CD4-positive, alpha-beta T cell treated with Interleukin-4 for 4 hours (primary cell): Measurements from ENCODE around the gene MAP3K19.
A peak's percentile ranks its signal among the peaks of the same experiment; 100 is the strongest.

Experiments
- DNase-seq: peaks from one replicate; pipeline ENCODE4 v3.0.0-alpha.2; 2020

Gene MAP3K19

DNA sequence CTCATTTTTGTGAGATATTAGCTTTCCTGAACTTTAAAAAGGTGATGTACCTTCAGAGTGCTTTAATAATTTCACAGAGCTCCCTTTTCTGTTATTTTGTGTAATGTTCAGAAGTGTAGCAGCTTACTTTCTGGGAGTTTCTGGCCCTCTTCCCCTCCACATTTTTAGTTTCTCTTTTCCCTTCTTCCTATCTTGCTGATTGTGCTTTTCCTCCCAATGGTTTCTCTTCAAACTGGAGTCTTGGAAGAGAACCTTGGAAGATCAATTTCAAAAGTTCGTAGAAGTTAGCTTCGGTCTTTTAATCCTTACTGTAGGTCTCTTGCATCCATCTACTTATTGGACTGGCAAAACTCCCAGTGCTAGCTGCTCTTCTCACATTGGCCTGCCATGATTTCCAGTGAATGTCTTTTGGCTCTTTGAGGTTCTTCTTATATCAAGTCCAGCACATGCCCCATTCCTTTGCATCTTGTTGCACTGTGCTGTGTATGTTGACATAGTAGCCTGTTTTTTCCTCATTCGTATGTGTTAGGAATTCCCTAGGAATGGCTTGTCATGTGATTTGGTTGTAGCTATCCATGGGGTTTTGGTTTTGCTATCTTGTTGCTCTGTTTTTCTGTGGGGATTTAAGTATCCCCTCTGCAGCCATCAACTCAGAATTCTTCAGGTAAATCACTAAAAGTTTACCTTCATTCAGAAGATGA lies 120.9 kb downstream of the MAP3K19 start:
- DNase-seq, result no peak

DNA sequence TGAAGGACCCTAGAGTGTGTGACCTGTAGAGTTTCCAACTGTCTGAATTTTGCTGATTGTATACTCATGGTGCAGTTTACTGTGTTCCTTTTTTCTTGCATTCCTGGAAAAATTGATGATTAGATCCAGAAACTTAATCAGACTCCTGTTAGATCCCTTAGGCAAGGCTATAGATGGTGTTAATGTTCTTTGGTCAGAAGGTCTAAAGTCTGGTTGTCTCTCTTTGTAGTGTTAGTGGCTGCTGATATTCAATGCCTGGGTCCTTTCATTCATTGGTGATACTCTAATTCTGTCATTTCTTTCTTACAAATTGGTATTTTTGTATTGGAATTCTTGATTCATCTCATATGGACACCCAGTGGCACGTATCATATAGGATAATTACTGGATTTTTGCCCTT lies 122.3 kb downstream of the MAP3K19 start:
- DNase-seq, result no peak

DNA sequence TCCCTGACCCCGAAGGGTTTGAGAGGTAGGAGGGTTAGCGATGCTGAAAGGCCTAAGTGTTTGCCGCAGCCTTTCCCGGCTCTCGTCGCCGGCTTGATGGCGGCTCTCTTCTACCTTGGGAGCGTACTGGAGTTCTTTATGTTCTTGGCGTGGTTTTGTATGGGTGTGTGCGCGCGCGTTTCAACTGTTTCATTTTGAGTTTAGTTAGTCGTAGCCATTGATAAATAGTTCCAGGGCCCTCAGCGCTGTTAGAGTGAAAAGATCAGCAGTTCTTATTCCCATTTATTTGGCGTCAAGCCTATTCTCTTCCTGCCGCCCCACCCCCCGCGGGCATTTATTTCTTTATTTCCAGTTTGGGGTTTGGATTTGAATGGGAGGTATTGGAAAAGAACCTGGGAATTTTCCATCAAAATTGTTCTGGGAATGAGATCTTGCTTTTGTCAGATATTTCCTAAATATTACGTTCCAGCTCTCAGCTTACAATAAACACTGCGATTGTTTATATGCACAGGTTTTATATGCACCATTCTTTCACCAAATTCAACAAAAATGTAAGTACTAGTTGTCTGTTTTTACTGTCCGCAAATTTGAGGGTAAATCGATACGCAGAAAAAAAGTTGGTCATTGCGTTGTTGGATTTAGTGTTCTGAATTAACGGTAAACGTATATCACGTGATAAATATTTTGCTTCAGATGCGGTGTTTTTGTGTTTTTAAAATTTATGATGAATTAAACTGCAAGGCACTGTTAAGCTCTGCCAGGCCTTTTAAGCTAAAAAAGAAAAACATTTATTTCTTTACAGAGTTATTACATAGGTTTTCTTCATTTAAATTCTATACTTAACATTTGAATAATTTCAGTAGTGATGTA lies 127.7 kb downstream of the MAP3K19 start:
- DNase-seq, result peak; percentile 41

DNA sequence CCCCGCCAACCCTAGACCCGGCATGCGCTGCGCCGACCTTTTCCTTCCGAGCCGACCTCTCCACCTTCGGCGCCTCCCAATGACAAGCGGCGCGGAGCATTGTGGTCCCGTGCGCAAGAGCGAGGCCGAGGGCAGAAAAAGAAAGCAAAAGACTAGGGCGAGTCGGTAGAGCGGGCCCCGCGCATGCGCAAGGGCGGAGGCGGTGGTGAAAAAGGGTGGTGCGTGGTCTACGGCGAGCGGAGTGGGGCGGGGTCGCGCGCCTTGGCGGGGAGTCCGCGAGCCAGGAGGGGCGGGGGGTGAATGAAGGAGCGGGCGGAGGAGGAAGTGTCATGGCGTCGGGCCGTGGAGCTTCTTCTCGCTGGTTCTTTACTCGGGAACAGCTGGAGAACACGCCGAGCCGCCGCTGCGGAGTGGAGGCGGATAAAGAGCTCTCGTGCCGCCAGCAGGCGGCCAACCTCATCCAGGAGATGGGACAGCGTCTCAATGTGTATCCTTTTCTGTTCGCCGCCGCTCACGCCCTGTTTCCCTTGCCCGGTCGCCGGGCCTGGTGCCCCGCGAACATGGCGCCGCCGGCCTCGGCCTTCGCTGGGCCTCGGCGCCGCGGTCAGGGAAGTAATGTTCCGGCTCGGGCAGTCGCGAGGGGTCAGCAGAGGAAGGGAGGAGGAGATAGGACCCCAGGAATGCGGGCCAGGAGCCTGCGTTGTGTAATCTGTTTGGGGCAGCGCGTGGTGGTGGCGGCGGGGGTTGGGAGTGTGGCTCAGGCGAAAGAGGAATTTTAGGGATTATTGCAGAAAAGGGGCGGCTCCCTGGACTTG lies 128.5 kb downstream of the MAP3K19 start, which contains the start of gene CCNT2:
Gene CCNT2, plus strand, starts transcription at position 297 of the 815 bp plus-strand sequence. Its CDS starts 33 bp downstream, at position 330.
- peak; percentile 100 for DNase-seq

DNA sequence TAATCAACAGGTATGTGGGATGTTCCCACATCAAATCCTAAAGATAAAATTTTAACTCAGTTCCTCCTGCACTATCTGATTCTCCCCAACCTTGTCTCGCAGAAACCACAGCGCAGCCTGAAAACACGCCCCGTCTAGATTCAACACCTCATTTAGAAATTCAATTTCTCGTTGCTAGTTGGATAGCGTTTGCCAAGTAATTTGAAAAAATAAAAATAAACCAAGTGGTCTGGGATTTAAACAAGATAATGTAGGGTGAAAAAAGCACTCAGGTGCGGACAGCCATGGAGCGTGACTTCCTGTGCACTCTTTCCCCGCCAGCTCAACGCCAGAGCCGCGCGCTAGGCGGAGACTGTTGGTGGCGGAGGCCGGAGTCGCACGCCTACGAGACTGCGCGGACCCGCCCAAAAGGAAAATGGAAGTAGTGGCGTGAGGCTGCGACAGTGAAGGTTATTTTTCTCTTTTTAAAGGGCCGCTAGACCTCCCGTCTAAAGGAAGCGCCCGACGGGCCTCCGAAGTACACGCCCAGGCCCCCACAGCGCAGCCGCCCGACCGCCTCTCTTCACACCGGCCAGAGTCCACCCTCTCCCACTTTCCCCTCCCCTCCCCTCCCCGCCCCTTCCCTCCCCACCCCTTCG lies 129.2 kb downstream of the MAP3K19 start:
- no peak for DNase-seq

DNA sequence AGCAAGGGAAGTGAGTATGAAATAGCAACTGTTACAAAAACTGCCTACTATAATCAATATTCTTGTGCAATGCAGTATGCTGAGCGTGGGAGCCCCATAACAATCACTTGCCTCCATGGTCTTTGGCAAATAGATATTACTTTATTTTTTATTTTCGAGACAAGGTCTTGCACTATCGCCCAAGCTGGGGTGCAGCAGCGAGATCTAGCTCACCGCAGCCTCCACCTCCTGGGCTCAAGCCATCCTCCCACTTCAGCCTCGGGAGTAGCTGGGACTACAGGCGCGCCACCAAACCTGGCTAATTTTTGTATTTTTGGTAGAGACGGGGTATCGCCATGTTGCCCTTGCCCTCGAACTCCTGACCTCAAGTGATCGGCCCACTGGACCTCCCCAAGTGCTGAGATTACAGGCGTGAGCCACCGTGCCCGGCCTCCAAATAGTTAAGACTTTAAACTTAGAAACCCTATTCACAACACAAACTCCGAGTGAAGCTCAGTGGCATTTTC lies 129.8 kb downstream of the MAP3K19 start:
- no peak for DNase-seq
